Tibial nerve (tissue), 3 donors: ENCODE measurements around the gene GLS.

Experiments
- POLR2A ChIP-seq, 2 donors: fragments of 450-650 bp; IDR thresholded peaks; one replicate each; pipeline ENCODE4 v1.6.1; 2017; ENCODE audit warnings: antibody characterized with exemption in 2 of 2, mild to moderate bottlenecking in 2 of 2, moderate library complexity in 2 of 2
- TF ChIP-seq, protein P1 (sequence below), 5 experiments: fragments of 200-600 bp in 3 of 5; fragments of 450-650 bp in 2 of 5; sonication (generic) in 3 of 5; IDR thresholded peaks; one replicate each; pipeline ENCODE4 v1.5.1; 2016 to 2019; ENCODE audit warnings: antibody characterized with exemption in 5 of 5, mild to moderate bottlenecking in 3 of 5, moderate library complexity in 2 of 5

DNA sequence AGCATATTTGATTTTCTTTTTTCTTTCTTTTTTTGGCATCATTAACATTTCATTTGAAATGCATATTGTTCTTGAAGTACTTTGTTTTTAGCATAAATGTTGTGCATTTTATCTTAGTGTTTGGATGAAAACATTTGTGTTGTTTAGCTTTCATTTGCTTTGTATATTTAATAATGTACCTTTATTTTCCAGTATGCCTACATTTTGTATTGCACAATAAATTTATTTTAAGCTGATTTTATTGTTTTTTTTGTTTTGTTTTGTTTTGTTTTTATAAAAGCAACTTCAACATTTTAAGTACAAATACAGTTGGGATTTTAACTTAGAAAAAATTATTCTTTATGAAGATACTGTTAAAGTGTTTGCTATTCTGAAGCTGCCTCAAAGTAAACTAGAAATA, 54.4 kb downstream of the GLS start:
- TF ChIP-seq POLR2A (IDR thresholded peaks at IDR 0.05): no peak
- TF ChIP-seq, protein P1, sequence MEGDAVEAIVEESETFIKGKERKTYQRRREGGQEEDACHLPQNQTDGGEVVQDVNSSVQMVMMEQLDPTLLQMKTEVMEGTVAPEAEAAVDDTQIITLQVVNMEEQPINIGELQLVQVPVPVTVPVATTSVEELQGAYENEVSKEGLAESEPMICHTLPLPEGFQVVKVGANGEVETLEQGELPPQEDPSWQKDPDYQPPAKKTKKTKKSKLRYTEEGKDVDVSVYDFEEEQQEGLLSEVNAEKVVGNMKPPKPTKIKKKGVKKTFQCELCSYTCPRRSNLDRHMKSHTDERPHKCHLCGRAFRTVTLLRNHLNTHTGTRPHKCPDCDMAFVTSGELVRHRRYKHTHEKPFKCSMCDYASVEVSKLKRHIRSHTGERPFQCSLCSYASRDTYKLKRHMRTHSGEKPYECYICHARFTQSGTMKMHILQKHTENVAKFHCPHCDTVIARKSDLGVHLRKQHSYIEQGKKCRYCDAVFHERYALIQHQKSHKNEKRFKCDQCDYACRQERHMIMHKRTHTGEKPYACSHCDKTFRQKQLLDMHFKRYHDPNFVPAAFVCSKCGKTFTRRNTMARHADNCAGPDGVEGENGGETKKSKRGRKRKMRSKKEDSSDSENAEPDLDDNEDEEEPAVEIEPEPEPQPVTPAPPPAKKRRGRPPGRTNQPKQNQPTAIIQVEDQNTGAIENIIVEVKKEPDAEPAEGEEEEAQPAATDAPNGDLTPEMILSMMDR (IDR thresholded peaks at IDR 0.05): no peak
